Tibial artery (tissue), 4 donors: ENCODE data around the gene EVI5.

Experiments used
- DNase-seq, 2 donors: peaks; one replicate each; pipeline ENCODE4 v3.0.0-alpha.2; 2019
- H3K27ac ChIP-seq, 2 donors: fragments of 200-600 bp; sonication (generic) in 1 of 2; 1 replicate in 1 of 2; 2 replicates in 1 of 2; pipeline ENCODE4 v1.5.1; 2018 to 2019; ENCODE audit warnings: mild to moderate bottlenecking in 1 of 2
- H3K27me3 ChIP-seq, 2 donors: fragments of 200-600 bp; sonication (generic) in 1 of 2; one replicate each; pipeline versions ENCODE4 v1.5.1 to v1.6.0; 2016 to 2019
- H3K36me3 ChIP-seq, 3 donors: fragments of 200-600 bp; sonication (generic) in 2 of 3; one replicate each; pipeline ENCODE4 v1.5.1; 2016 to 2019; ENCODE audit warnings: mild to moderate bottlenecking in 2 of 3
- H3K4me1 ChIP-seq, 4 donors: fragments of 200-600 bp; sonication (generic) in 2 of 4; 1 replicate in 3 of 4; 2 replicates in 1 of 4; pipeline ENCODE4 v1.5.1; 2016 to 2019
- H3K4me3 ChIP-seq, 2 donors: fragments of 200-600 bp; sonication (generic) in 1 of 2; 1 replicate in 1 of 2; 2 replicates in 1 of 2; pipeline ENCODE4 v1.5.1; 2018 to 2019; ENCODE audit warnings: mild to moderate bottlenecking in 2 of 2
- H3K9me3 ChIP-seq, 3 donors: fragments of 200-600 bp; sonication (generic) in 1 of 3; one replicate each; pipeline ENCODE4 v1.5.1; 2016 to 2019
- intact Hi-C: fragments of 100-400 bp; cut with DNase I; formaldehyde crosslinking; loops from one replicate; pipeline ENCODE4 v1.15.0; 2023; ENCODE audit warnings: low total_unique reads
- TF ChIP-seq, protein P1 (sequence below), 2 experiments: fragments of 200-600 bp in 1 of 2; fragments of 450-650 bp in 1 of 2; IDR thresholded peaks; one replicate each; pipeline ENCODE4 v1.5.1; 2017 to 2019; ENCODE audit warnings: antibody characterized with exemption in 2 of 2, mild to moderate bottlenecking in 1 of 2, moderate library complexity in 1 of 2

Gene EVI5

DNA sequence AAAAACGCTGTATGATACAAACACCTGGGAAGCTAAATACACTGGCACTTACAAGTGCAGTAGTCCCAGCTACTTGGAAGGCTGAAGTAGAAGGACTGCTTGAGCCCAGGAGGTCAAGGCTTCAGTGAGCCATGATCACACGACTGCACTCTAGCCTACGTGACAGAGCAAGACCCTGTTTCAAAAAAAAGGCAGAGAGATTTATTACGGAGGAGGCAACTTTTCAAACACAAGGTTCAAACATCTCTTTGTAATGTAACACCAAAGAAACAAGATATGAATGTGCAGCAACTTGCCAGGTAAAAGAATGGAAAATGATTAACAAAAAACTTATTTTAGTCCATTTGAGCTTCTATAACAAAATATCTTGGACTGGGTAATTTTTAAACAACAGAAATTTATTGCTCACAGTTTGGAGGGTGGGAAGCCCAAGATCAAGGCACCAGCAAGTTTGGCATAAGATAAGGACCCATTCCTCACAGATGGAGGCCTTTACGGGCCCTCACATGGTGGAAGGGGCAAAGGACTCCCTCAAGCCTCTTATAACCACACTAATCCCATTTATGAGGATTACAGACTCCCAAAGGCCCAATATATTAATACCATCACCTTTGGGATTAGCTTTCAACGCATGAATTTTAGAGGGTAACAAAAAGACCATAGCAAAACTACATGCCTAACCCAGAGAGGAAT lies 73.3 kb downstream of the EVI5 start:
- intact Hi-C loops, result no loop called here
- no peaks in the 10 kb centered on the region for H3K36me3 ChIP-seq
- no peak overlapping the region for H3K27ac ChIP-seq
- no peaks in the 10 kb centered on the region for H3K27me3 ChIP-seq
- TF ChIP-seq, protein P1, sequence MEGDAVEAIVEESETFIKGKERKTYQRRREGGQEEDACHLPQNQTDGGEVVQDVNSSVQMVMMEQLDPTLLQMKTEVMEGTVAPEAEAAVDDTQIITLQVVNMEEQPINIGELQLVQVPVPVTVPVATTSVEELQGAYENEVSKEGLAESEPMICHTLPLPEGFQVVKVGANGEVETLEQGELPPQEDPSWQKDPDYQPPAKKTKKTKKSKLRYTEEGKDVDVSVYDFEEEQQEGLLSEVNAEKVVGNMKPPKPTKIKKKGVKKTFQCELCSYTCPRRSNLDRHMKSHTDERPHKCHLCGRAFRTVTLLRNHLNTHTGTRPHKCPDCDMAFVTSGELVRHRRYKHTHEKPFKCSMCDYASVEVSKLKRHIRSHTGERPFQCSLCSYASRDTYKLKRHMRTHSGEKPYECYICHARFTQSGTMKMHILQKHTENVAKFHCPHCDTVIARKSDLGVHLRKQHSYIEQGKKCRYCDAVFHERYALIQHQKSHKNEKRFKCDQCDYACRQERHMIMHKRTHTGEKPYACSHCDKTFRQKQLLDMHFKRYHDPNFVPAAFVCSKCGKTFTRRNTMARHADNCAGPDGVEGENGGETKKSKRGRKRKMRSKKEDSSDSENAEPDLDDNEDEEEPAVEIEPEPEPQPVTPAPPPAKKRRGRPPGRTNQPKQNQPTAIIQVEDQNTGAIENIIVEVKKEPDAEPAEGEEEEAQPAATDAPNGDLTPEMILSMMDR (IDR thresholded peaks at IDR 0.05), result no peak
- H3K4me3 ChIP-seq, result no peak overlapping the region
- H3K9me3 ChIP-seq, result no peaks in the 10 kb centered on the region
- H3K4me1 ChIP-seq, result no peaks in the 10 kb centered on the region
- DNase-seq, result no peak

DNA sequence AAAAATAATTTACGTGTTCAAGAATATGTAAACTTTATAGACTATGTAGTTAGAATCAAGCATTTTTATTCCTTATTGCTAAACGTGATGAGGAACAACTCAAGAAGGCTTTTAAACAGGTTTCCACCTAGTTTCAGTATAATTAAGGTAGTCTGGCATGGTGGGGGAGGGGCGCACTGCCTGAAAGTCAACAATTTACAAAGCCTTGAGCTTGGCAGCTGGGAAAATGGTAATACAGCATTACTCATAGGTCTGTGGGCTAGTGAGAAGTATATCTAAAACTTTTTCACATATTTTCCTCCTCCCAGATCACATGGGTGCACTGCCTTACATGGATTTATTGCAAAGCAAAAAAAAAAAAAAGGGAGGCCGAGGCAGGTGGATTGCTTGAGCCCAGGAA lies 75.2 kb downstream of the EVI5 start:
- Histone ChIP-seq H3K4me1 (no peaks in the 10 kb centered on the region), H3K27ac (no peak overlapping the region)
- DNase-seq, result no peak

DNA sequence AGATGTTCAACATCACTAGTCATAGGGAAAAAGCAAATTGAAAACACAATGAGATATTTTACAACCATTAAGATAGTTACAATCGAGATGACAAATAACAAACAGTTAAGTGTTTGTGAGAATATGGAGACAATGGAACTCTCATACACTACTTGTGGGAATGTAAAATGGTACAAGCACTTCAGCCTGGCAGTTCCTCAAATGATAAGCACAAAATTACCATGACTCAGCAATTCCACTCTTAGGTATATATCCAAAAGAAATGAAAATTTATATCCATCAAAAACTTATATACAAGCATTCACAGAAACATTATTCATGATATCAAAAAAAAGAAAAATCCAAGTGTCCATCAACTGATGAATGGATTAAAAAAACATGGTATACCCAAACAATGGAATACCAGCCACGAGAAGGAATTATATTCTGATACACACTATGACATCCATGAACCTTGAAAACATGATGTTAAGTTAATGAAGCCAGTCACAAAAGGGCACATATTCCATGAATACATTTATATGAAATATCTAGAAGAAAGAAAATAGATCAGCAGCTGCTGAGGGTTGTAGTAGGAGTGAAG lies 76.4 kb downstream of the EVI5 start:
- H3K4me3 ChIP-seq, result no peak overlapping the region
- H3K27me3 ChIP-seq, result no peaks in the 10 kb centered on the region
- no peak overlapping the region for H3K27ac ChIP-seq
- H3K4me1 ChIP-seq, result no peaks in the 10 kb centered on the region
- H3K36me3 ChIP-seq, result no peaks in the 10 kb centered on the region
- DNase-seq, result no peak
- no peaks in the 10 kb centered on the region for H3K9me3 ChIP-seq
- intact Hi-C loops, result no loop called here
- TF ChIP-seq, protein P1 (IDR thresholded peaks at IDR 0.05), result no peak

More for the DNA sequence above, 75.2 kb downstream of the EVI5 start:
- Histone ChIP-seq H3K36me3 (no peaks in the 10 kb centered on the region), H3K9me3 (no peaks in the 10 kb centered on the region), H3K27me3 (no peaks in the 10 kb centered on the region), H3K4me3 (no peak overlapping the region)
- intact Hi-C loops, result no loop called here
- TF ChIP-seq, protein P1 (IDR thresholded peaks at IDR 0.05), result no peak

DNA sequence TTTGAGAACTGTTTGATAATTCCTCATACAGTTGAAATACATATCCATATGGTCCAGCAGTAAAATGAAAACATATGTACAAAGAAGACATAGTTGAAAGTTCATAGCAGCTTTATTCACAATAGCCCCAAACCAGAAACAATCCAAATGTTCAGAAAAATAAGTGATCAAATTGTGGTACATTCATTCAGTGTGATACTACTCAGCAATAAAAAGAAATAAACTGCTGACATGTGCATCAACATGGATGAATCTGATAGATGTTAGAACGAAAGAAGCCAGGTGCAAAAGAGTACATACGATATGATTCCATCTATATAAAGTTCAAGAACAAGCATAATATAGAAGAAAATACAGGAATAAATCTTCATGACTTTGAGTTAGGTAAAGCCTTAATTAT lies 77.2 kb downstream of the EVI5 start:
- no peaks in the 10 kb centered on the region for H3K36me3 ChIP-seq

DNA sequence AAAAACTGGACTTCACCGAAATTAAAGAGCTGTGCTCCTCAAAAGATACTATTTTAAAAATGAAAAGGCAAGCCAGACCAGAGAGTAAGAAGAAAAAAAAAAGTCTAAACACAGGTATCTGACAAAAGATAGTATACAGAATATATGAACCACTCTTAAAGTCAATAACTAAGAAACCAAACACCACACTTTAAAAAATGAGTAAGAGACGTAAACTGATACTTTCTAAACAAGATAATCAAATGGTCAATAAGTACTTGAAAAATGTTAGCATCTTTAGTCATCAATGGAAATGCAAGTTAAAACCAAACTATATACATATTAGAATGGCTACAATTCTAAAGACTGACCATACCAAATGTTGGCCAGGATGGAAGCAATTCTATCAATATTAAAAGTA lies 77.6 kb downstream of the EVI5 start:
- H3K4me1 ChIP-seq, result no peaks in the 10 kb centered on the region
- intact Hi-C loops, result no loop called here
- H3K27me3 ChIP-seq, result no peaks in the 10 kb centered on the region
- H3K4me3 ChIP-seq, result no peak overlapping the region
- no peak for DNase-seq
- no peaks in the 10 kb centered on the region for H3K36me3 ChIP-seq
- H3K9me3 ChIP-seq, result no peaks in the 10 kb centered on the region
- no peak overlapping the region for H3K27ac ChIP-seq
- TF ChIP-seq, protein P1 (IDR thresholded peaks at IDR 0.05), result no peak

More for the DNA sequence above, 77.2 kb downstream of the EVI5 start:
- no peaks in the 10 kb centered on the region for H3K9me3 ChIP-seq
- no peaks in the 10 kb centered on the region for H3K27me3 ChIP-seq
- H3K4me1 ChIP-seq, result no peaks in the 10 kb centered on the region
- no peak overlapping the region for H3K4me3 ChIP-seq
- TF ChIP-seq, protein P1 (IDR thresholded peaks at IDR 0.05), result no peak
- no peak overlapping the region for H3K27ac ChIP-seq
- intact Hi-C loops, result no loop called here
- DNase-seq, result no peak
